SU-DHL-6 (cell line): Measurements from ENCODE around the gene CD151.

Experiments
- H2AFZ ChIP-seq: fragments of 200-600 bp; sonication (generic); 2 replicates; pipeline ENCODE4 v1.6.1; 2014; ENCODE audit warnings: low read depth, mild to moderate bottlenecking, moderate library complexity, mixed read lengths, antibody characterized with exemption, low read length; ENCODE audit not compliant: severe bottlenecking
- H3F3A ChIP-seq: fragments of 200-600 bp; shearing (Covaris generic); 2 replicates; pipeline ENCODE4 v1.6.0; 2016; ENCODE audit warnings: antibody characterized with exemption, mild to moderate bottlenecking; ENCODE audit not compliant: insufficient read depth
- H3K27ac ChIP-seq: fragments of 200-600 bp; sonication (generic); 2 replicates; pipeline ENCODE4 v1.5.1; 2016; ENCODE audit warnings: low read depth, mild to moderate bottlenecking, low read length, moderate library complexity, mixed read lengths
- H3K27me3 ChIP-seq: fragments of 200-600 bp; sonication (generic), shearing (Covaris generic); 2 replicates; pipeline ENCODE4 v1.6.0; 2014; ENCODE audit warnings: mild to moderate bottlenecking, low read length
- H3K36me3 ChIP-seq: fragments of 200-600 bp; sonication (generic); 2 replicates; pipeline ENCODE4 v1.6.1; 2014; ENCODE audit warnings: mild to moderate bottlenecking, low read length, mixed read lengths
- H3K4me2 ChIP-seq: fragments of 300-600, 200-600 bp; shearing (Covaris generic), sonication (generic); 2 replicates; pipeline ENCODE4 v1.6.0; 2014; ENCODE audit warnings: low read length, low read depth, mild to moderate bottlenecking; ENCODE audit not compliant: poor library complexity, severe bottlenecking
- H3K4me3 ChIP-seq: fragments of 200-600 bp; sonication (generic); 2 replicates; pipeline ENCODE4 v1.5.1; 2014; ENCODE audit warnings: antibody characterized with exemption, low read length, mild to moderate bottlenecking, mixed read lengths; ENCODE audit not compliant: insufficient read depth, poor library complexity, severe bottlenecking
- H3K79me2 ChIP-seq: fragments of 200-600 bp; sonication (generic); 2 replicates; pipeline ENCODE4 v1.6.1; 2014; ENCODE audit warnings: mild to moderate bottlenecking, low read length, moderate library complexity; ENCODE audit not compliant: insufficient read depth
- H3K9ac ChIP-seq: fragments of 200-600 bp; sonication (generic); 2 replicates; pipeline ENCODE4 v1.7.0; 2014; ENCODE audit warnings: mild to moderate bottlenecking, low read length
- H3K9me2 ChIP-seq: fragments of 200-600 bp; sonication (generic); replicated peaks from 2 replicates; pipeline ENCODE4 v1.6.1; 2014; ENCODE audit warnings: low read length; ENCODE audit not compliant: insufficient read depth
- H3K9me3 ChIP-seq: fragments of 200-600 bp; sonication (generic); 2 replicates; pipeline ENCODE4 v1.6.1; 2014; ENCODE audit warnings: low read length, mixed read lengths; ENCODE audit not compliant: insufficient read depth
- H4K20me1 ChIP-seq: fragments of 200-600 bp; sonication (generic); 2 replicates; pipeline ENCODE4 v1.6.1; 2014; ENCODE audit warnings: low read depth, mild to moderate bottlenecking, antibody characterized with exemption, low read length, moderate library complexity, mixed read lengths
- EZH2phosphoT487 ChIP-seq: fragments of 200-600 bp; sonication (generic), shearing (Covaris generic); conservative IDR thresholded peaks from 2 replicates; pipeline ENCODE4 v1.6.1; 2018; ENCODE audit warnings: mild to moderate bottlenecking, antibody characterized with exemption, low read length, moderate library complexity, mixed read lengths
- TF ChIP-seq, protein P1 (sequence below): fragments of 200-600 bp; sonication (generic); IDR thresholded peaks from one replicate; pipeline ENCODE4 v1.5.1; 2017; ENCODE audit warnings: antibody characterized with exemption, mild to moderate bottlenecking, low read length, moderate library complexity; ENCODE audit not compliant: insufficient read depth, poor library complexity, severe bottlenecking

Gene CD151

DNA sequence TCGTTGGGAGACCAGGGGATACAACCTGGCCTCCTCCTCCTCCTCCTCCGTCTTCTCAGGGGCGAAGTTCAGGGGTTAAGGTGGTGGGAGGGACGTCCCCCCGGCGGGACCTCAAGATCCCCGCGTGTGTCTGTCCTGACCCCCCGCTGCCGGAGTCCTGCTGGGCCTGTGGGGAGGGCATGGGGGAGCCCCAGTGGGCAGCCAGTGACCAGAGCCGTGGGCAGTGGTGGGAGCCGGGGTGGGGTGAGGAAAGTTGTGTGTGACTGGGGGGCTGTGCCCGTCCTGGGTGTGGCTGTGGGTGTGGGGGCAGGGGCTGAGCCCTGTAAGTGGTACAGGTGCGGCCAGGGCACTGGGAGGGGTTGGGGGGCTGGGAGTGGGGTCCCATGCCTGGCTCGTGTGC, 20.0 kb downstream of the CD151 start:
- H3K79me2 ChIP-seq, result no peaks in the 10 kb centered on the region
- no peak overlapping the region for H3K9ac ChIP-seq
- no peaks in the 10 kb centered on the region for H3K9me2 ChIP-seq
- no peak overlapping the region for H3K27ac ChIP-seq
- H3K9me3 ChIP-seq, result no peaks in the 10 kb centered on the region
- no peaks in the 10 kb centered on the region for H3K36me3 ChIP-seq
- TF ChIP-seq, protein P1, sequence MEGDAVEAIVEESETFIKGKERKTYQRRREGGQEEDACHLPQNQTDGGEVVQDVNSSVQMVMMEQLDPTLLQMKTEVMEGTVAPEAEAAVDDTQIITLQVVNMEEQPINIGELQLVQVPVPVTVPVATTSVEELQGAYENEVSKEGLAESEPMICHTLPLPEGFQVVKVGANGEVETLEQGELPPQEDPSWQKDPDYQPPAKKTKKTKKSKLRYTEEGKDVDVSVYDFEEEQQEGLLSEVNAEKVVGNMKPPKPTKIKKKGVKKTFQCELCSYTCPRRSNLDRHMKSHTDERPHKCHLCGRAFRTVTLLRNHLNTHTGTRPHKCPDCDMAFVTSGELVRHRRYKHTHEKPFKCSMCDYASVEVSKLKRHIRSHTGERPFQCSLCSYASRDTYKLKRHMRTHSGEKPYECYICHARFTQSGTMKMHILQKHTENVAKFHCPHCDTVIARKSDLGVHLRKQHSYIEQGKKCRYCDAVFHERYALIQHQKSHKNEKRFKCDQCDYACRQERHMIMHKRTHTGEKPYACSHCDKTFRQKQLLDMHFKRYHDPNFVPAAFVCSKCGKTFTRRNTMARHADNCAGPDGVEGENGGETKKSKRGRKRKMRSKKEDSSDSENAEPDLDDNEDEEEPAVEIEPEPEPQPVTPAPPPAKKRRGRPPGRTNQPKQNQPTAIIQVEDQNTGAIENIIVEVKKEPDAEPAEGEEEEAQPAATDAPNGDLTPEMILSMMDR, result no peak
- no peak for TF ChIP-seq EZH2phosphoT487
- H3F3A ChIP-seq, result no peaks in the 10 kb centered on the region
- no peaks in the 10 kb centered on the region for H3K27me3 ChIP-seq
- no peak overlapping the region for H2AFZ ChIP-seq
- H4K20me1 ChIP-seq, result no peaks in the 10 kb centered on the region
- no peak overlapping the region for H3K4me3 ChIP-seq
- H3K4me2 ChIP-seq, result no peak overlapping the region

DNA sequence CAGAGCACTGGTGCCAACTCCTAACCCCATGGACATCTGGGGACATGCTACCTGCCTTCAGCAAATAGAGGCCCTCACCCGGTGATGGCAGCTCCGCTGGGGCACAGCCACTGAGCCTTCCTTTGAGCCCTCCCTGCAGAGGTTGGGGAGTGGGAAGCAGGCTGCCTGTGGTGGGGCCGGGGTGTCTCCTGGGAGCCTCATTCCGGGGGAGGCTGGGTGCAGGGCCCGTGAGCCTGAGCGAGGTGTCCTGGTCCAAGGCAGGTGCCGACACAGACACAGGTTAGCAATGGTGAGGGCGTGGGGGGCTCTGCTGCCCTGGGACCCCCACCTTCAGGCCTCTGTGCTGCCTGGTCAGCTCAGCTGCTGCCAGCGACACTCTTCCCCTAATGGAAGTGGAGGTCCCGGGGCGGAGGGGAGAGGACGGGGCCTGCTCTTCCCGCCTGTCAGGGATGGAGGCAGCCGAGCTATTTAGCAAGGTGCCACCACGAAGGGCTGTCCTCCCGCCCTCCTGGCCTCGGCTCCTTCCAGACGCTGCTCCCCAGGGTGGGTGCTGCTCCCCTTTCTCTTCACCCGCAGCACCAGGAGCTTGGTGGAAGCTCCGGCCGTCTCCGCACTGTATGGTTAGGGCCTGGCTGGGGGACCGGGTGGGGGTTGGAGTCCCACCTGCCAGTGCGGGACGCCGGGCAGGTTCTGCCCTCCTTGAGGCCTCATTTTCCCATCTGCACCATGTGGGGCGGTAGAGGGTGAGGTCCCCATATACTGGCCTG, 21.1 kb downstream of the CD151 start:
- Histone ChIP-seq H4K20me1 (no peaks in the 10 kb centered on the region), H3K27ac (no peak overlapping the region), H3F3A (no peaks in the 10 kb centered on the region), H3K36me3 (no peaks in the 10 kb centered on the region), H3K79me2 (no peaks in the 10 kb centered on the region), H3K9ac (no peak overlapping the region), H3K4me3 (no peak overlapping the region), H3K27me3 (no peaks in the 10 kb centered on the region), H3K9me3 (no peaks in the 10 kb centered on the region), H2AFZ (no peak overlapping the region), H3K4me2 (no peak overlapping the region), H3K9me2 (no peaks in the 10 kb centered on the region)
- TF ChIP-seq EZH2phosphoT487, result no peak
- TF ChIP-seq, protein P1, result no peak

DNA sequence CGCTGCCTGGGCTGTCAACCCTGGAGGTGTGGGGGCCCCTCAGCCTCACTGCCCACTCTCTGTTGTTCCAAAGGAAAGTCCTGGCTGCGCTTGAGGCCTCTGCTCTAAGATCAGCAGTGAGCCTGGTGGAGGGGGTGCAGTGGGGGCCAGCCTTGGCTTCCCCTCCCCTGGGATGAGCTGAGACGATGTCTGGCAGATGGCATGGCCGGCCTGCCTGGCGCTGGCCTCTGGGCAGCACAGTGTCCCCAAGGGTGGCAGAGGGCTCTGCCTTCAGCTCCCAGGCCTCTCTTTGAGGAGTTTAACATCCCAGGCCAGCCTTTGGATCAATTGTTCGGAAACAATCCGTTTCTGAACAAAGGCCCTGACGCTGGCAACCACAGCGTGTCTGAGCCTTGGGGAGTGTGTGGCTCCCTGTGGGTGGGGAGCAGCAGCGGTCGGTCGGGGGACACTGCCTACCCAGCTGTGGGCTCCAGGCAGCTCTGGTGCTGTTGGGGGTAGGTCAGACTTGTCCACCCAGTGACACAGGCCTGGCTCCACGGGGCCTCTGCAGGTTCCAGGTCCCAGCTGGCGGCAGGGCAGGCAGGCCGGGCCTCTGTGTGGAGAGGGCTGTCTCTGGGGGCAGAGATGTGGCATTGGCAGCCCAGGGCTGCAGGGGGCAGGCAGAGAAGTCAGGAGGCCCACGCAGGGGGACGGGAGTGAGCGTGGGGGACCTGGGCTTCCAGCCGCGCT, 22.0 kb downstream of the CD151 start:
- H3K9ac ChIP-seq, result no peak overlapping the region
- no peaks in the 10 kb centered on the region for H3K79me2 ChIP-seq
- no peaks in the 10 kb centered on the region for H3K9me3 ChIP-seq
- no peaks in the 10 kb centered on the region for H4K20me1 ChIP-seq
- no peak overlapping the region for H3K4me3 ChIP-seq
- no peaks in the 10 kb centered on the region for H3K27me3 ChIP-seq
- H2AFZ ChIP-seq, result no peak overlapping the region
- H3K27ac ChIP-seq, result no peak overlapping the region
- H3K36me3 ChIP-seq, result no peaks in the 10 kb centered on the region
- H3F3A ChIP-seq, result no peaks in the 10 kb centered on the region
- H3K4me2 ChIP-seq, result no peak overlapping the region
- no peaks in the 10 kb centered on the region for H3K9me2 ChIP-seq
- TF ChIP-seq, protein P1, result no peak
- no peak for TF ChIP-seq EZH2phosphoT487
